ENCODE measurements around the gene PTPRN2. TPM values are rescaled to one million over a fixed set of nuclear protein-coding genes. Genes with fewer than 3 reads are reported as not detected.
"Not testable (repeated sequence)": the region's sequence is repeated elsewhere in the genome, so short reads cannot be mapped to it uniquely, and the experiment has no call there.

Gene PTPRN2
- total RNA-seq, 1 donor from 2014 or later: 2.4 TPM

- no peak for DNase-seq (ENCODE audit: low read depth in 2 of 2)
Observed at GRCh38 chr7:157676456-157677255, 911.0 kb downstream of the PTPRN2 start.

DNA sequence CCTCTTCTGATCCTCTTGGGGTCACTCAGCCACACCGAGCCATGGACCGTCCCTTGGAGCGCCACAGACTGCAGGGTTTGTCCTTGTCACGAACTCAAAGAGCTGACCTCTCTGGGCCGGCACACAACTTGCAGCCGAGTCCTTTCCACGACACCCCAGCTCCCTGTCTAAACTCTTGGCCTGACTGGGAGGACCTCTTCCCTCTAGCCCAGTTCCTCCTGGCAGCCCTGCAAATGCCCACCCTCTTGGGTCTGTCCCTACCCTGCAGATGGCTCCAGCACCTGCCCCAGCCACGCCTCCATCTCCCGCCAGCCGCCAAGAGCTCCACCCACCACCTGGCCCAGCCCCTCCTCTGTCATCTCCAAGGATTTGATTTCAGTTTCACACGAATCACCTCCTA lies 911.6 kb downstream of the PTPRN2 start:
- no peak for DNase-seq (ENCODE audit: low read depth in 2 of 2)

- DNase-seq (ENCODE audit: low read depth in 2 of 2): no peak
Observed at GRCh38 chr7:157675427-157675927, 912.1 kb downstream of the PTPRN2 start.

DNA sequence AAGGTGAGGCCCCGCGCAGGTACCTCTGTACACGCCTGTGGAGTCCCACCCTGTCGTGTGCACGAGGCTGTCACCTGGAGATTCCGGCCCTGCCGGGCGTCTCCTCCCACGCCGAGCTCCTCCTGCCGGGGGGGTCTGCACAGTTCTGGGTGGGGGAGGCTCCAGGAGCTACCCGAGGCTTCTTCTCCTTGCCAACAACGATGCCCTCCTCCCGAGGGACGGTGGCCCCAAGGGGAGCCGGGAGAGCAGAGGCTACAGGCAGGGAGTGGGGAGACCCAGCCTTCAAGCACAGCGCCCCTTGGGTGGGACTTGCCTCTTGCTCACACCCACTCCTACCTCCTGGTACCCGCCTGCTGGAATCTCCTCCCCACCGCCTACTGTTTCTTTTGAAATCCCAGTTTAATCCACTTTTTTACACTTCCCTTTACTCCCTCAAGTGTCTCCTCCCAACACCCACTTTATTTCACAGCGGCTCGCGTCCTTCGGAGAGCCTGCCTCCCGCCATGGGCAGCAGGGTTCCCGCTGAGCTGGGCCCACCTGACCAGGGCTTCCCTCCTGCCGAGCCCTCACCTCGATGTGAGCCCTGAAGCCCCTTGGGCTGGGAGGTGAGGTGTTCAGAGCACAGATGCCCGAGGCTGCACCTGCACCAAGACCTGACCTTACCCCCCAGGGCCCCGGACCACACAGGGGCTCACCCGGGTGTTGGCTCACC lies 912.8 kb downstream of the PTPRN2 start:
- no peak for DNase-seq (ENCODE audit: low read depth in 2 of 2)

DNA sequence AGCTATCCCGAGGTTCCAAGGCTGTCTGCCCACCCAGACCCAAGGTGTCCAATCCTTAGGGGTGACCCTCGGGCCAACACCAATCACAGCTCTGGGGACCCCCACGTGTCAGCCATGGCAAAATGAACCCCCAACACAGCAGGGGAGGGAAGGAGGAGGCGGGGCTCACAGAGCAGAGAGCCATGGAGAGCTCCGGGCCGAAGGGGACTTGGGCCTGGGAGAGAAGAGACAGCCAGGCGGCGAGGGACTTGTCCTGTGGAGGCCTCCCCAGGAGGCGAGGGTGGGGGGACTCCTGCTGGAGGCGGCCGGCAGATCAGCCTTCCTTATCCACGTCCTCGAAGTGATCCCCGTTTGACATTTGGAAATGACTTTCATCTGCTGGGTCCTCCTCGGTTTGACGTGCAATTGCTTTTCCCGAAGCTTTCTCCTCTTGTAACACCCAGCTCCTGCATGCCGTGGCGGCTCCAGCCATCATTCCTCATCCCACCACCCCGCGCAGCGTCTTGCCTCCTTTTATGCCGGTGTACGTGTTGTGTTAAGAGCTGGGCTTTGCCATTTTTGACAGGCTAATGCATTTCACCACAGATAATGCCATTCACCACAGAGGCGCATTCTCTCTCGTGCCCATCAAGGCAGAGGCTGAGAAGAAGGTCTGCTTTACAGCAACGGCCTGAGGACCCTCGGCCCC lies 913.5 kb downstream of the PTPRN2 start:
- DNase-seq (ENCODE audit: low read depth in 2 of 2): no peak

GRCh38 chr7:157673573-157673972 lies 914.0 kb downstream of the PTPRN2 start:
- no peak for DNase-seq (ENCODE audit: low read depth in 2 of 2)

- no peak for DNase-seq (ENCODE audit: low read depth in 2 of 2)
Observed at GRCh38 chr7:157671358-157672255, 916.0 kb downstream of the PTPRN2 start.

GRCh38 chr7:157670490-157671357 lies 916.9 kb downstream of the PTPRN2 start:
- DNase-seq (ENCODE audit: low read depth in 2 of 2): no peak

DNA sequence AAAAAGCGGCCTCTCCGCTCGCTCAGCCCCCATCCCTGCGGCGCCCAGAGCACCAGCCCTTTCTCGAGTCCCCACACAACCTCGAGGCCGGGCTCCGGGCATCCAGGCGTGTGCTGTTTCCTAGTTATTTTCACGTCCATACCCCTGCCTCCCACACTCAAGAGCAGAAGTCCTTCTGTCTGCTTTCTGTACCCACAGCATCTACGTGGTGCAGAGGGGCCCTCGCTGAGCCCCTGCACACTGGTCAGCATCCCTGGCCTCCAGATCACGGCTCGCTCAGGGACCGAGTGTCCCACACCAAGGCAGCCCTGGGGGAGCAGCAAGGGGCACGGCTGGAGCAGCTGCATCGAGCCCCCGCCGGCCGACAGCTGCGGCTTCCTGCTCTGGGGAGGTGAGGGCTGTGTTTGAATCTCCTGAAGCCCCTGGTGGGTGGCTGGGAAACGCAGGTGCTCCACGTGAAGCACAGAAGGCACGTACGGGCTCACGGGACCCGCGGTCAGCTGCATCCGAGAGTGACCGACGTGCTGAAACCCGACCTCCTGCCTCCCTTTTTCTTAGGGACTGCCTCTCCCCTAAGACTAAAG lies 917.8 kb downstream of the PTPRN2 start:
- DNase-seq (ENCODE audit: low read depth in 2 of 2): no peak

DNA sequence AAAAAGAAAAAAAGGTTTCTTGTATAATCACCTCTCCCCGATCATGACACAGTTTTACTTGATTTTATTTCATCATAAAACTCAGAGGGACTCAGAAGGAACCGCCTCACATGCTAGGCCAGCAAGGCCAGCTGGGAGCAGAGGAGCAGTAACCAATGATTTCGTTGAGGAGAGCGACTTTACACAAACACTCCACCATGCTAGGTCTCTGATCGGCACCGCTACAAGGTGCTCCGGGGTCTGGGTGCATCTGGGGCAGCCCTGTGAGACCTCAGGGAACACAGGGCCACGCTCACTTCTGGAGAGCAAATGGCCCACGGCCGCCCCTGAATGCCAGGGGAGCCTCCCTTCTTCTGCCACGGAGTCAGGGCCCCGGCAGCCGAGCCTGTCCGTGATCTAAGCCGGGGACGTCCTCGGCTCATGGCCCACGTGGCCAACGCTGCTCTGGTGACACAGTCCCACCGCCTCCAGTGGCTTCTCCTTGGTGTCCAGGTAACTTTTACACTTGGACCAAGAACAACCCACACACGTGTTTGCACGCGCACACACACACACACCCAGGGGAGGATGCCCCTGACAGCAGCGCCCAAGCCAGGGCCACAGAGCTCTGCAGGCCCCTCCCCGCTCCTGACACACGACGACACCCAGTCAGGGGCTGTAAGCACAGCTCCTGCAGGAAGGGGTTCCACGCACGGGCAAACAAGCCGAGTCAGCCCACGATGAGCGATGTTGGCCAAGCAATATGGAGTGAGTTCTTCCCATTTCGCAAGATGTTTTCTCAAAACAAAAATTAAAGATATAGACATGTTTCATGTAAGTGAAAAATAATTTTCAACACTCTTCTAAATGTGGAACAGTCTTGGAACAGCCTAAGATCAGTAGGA lies 918.5 kb downstream of the PTPRN2 start:
- no peak for DNase-seq (ENCODE audit: low read depth in 2 of 2)

DNA sequence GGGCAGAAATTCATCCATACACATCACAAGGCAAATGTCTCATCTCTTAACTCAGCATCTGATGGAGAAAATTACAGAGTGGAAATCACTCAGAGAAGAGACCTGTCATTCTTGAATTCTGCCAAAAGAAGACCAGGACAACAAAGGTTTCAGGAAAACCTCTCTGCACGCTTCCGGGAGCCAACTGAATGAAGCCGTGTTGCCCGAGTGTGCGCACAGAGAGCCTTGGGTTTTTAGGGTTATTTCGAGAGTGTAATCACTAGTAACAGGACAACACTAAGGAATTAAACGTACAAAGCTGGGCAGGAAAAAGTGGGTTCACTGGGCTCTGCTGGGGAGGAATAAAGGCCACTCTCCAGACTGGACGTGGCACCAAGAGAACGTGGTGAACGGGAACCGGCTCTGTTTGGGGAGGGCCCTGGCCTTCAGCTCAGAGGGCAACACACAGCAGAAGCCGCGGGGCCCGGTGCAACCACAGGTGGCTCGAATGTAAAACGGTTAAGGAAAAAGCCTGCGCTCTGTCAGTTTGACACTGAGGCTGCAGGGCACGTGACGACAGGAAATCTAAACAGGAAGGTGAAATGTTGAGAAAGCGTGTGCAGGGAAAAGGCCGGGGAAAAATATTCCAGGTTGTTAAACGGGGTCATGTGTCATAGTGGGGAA lies 919.3 kb downstream of the PTPRN2 start:
- peak; percentile 8 to 78 for DNase-seq (ENCODE audit: low read depth in 2 of 2)

GRCh38 chr7:157667731-157668130 lies 919.9 kb downstream of the PTPRN2 start:
- no peak for DNase-seq (ENCODE audit: low read depth in 2 of 2)

DNA sequence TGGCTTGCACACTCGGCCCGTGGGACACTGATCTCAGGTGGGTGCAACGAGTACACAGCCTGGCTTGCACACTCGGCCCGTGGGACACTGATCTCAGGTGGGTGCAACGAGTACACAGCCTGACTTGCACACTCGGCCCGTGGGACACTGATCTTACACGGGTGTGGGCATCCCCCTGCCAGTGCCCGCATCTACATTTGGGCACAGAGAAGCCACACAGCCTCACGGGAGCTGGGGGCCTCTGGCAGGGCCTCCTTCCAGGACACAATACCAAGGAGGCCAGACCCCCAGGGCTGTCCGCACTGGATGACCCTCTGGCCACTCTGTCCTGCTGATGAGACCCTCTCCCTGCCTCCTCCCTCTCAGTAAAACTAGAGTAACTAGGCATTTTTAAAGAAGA lies 920.4 kb downstream of the PTPRN2 start:
- DNase-seq (ENCODE audit: low read depth in 2 of 2): no peak

DNA sequence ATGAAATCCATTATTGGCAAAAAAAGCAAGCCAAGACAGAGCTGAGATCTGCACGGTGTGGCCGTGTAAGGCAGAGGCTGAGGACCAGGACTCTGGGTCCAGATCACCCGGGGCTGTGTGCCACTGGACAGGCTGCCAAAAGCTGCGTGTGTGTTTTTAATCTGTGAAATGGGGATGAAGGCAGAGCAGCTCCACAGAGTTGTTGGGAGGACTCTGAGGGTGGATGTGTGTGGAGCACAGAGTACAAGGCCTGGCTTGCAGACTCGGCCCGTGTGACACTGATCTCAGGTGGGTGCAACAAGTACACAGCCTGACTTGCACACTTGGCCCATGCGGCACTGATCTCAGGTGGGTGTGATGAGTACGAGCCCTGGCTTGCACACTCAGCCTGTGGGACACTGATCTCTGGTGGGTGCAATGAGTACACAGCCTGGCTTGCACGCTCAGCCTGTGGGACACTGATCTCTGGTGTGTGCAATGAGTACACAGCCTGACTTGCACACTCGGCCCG lies 921.0 kb downstream of the PTPRN2 start:
- no peak for DNase-seq (ENCODE audit: low read depth in 2 of 2)

DNA sequence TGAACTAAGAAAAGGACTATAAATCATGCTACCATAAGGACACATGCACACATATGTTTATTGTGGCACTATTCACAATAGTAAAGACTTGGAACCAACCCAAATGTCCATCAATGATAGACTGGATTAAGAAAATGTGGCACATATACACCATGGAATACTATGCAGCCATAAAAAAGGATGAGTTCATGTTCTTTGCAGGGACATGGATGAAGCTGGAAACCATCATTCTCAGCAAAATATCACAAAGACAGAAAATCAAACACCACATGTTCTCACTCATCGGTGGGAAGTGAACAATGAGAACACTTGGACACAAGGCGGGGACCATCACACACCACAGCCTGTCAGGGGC lies 922.0 kb downstream of the PTPRN2 start:
- DNase-seq (ENCODE audit: low read depth in 2 of 2): not testable (repeated sequence)

DNA sequence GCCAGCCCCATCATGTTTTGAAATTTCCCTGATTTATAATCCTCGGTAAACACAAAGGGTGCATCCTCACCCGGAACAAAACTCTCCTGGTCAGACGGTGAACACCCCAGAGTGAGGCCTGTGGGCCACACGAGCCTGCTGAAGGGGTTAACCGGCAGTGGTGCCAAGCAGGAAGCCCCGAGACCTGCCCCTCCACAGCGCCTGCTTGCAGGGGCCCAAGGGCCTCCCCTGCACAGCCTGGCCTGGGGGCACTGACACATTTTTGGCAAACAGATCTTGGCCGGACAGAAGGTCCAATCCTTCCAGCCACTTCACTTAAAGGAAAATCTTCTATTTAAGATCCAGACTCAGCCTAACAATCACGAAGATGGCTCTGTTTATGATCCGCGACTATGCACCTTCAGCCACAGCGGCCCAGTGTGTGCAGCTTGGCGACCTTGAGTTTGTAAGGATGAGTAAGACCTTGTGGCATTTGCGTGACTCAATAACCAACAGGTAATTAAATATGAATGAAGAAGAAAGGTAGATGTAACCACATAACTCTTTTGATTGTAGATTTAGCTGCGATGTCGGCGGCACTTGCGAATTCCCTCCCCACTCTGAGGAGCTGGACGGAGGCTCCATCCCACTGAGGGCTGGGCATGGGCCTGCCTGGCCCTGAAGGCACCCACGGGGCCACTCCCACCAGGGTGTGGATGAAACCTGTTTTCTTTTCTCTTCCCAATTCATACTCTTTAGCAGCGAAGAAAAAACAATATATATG lies 922.6 kb downstream of the PTPRN2 start:
- no peak for DNase-seq (ENCODE audit: low read depth in 2 of 2)

DNA sequence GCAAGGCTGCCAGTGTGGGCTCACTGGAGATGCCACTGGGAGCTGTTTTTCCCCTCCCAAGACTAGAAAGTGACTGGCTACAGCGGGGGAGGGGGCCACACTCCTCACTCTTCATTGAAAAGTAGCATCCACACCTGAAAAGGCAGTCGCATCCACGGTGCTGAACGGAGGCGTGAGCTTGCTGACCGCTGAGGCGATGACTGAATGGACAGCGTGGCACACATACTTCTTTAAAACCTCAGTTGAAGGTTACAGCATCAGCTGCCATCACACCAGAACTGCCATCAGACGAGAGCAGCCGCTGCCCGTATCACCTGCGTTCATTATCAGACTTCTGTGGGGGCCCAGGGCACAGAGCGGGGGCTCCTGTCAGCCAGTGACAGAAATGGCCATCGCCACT lies 923.6 kb downstream of the PTPRN2 start:
- DNase-seq (ENCODE audit: low read depth in 2 of 2): no peak
